K562 (cell line): ENCODE measurements around the gene HOXA9. TPM values are rescaled to one million over a fixed set of nuclear protein-coding genes. Genes with fewer than 3 reads are reported as not detected.

Source experiments
- ATAC-seq: fragments of 200-7000 bp; cut with Tn5 transposase; 3 replicates; pipeline ENCODE4 v1.9.1; 2020; ENCODE audit warnings: moderate library complexity
- BruUV-seq: library from RNA; stranded (reverse); fragments of 400-500 nt; replicated peaks from 2 replicates; lab custom pipeline; 2021; lab: Mats Ljungman, UMichigan
- CTCF ChIA-PET: fragments of 300-600 bp; formaldehyde crosslinking; extraction: SDS; loops from one replicate; lab custom pipeline; 2021; ENCODE audit warnings: low intra/inter-chr PET ratio; lab: Yijun Ruan, JAX
- POLR2A ChIA-PET: fragments of 300-600, 350-650 bp; sonication (Branson Sonifier 250); formaldehyde crosslinking; extraction: SDS; loops from one replicate; lab custom pipeline; 2021; ENCODE audit warnings: antibody characterized with exemption, inconsistent platforms; lab: Yijun Ruan, JAX
- DNase-seq, 4 experiments: peaks; one replicate each; pipeline versions ENCODE4 v3.0.0 to v3.0.0-alpha.2; 2011 to 2018; ENCODE audit warnings: low spot score in 3 of 4, mixed read lengths in 3 of 4; ENCODE audit errors: extremely low read depth in 1 of 4
- FAIRE-seq: peaks from 2 replicates; lab custom pipeline; 2011; peaks lifted over from hg19 to GRCh38; lab: Jason Lieb, UNC
- H2AFZ ChIP-seq: 2 replicates; pipeline ENCODE4 v1.6.0; 2011; ENCODE audit warnings: low read depth, low read length, control low read depth, inconsistent platforms
- H3K27ac ChIP-seq: fragments of 200-600 bp; 3 replicates; pipeline ENCODE4 v1.8.0; 2011; ENCODE audit warnings: low read depth, mild to moderate bottlenecking, control low read depth, inconsistent platforms, low read length, moderate library complexity, mixed read lengths; ENCODE audit errors: extremely low read depth
- H3K27me3 ChIP-seq, 2 experiments: fragments of 300-600 bp in 1 of 2; 2 replicates in 1 of 2; 3 replicates in 1 of 2; pipeline versions ENCODE4 v1.6.0 to v1.8.0; 2011; ENCODE audit warnings: inconsistent platforms in 2 of 2, low read length in 2 of 2, mild to moderate bottlenecking in 1 of 2, mixed read lengths in 1 of 2, moderate library complexity in 1 of 2; ENCODE audit not compliant: control insufficient read depth in 2 of 2, insufficient read depth in 2 of 2
- H3K36me3 ChIP-seq: fragments of 300-600 bp; 3 replicates; pipeline ENCODE4 v1.8.0; 2011; ENCODE audit warnings: mild to moderate bottlenecking, low read length, inconsistent platforms; ENCODE audit not compliant: control insufficient read depth, insufficient read depth
- H3K4me1 ChIP-seq, 2 experiments: fragments of 200-600 bp in 1 of 2; replicated peaks in 1 of 2; 2 replicates in 1 of 2; 3 replicates in 1 of 2; pipeline versions ENCODE4 v1.5.1 to v1.8.0; 2011; ENCODE audit warnings: inconsistent platforms in 2 of 2, low read length in 2 of 2, mild to moderate bottlenecking in 1 of 2, mixed read lengths in 1 of 2, moderate library complexity in 1 of 2; ENCODE audit not compliant: control insufficient read depth in 2 of 2, insufficient read depth in 2 of 2
- H3K4me2 ChIP-seq: 2 replicates; pipeline ENCODE4 v1.6.1; 2011; ENCODE audit warnings: low read length, control low read depth, inconsistent platforms, mixed read lengths; ENCODE audit not compliant: insufficient read depth
- H3K4me3 ChIP-seq: fragments of 200-600 bp; sonication (generic), shearing (Covaris generic); 2 replicates; pipeline ENCODE4 v1.5.1; 2016; ENCODE audit warnings: control low read depth, inconsistent platforms
- H3K79me2 ChIP-seq: fragments of 200-600 bp; 3 replicates; pipeline ENCODE4 v1.8.0; 2011; ENCODE audit warnings: low read length, inconsistent platforms; ENCODE audit not compliant: control insufficient read depth, insufficient read depth
- H3K9ac ChIP-seq, 2 experiments: 2 replicates each; pipeline versions ENCODE4 v1.6.0 to v1.6.1; 2011; ENCODE audit warnings: low read depth in 2 of 2, low read length in 2 of 2, control low read depth in 1 of 2, inconsistent platforms in 1 of 2, mild to moderate bottlenecking in 1 of 2, mixed read lengths in 1 of 2; ENCODE audit not compliant: insufficient read depth in 1 of 2
- H3K9me1 ChIP-seq: one replicate; pipeline ENCODE4 v1.6.0; 2011; ENCODE audit warnings: inconsistent platforms, mild to moderate bottlenecking, low read length, moderate library complexity; ENCODE audit not compliant: control insufficient read depth, insufficient read depth
- H3K9me3 ChIP-seq: replicated peaks from 2 replicates; pipeline ENCODE4 v1.5.1; 2011; ENCODE audit warnings: low read depth, low read length, inconsistent platforms; ENCODE audit not compliant: control insufficient read depth, insufficient read depth
- H4K20me1 ChIP-seq: replicated peaks from 2 replicates; pipeline ENCODE4 v1.6.1; 2011; ENCODE audit warnings: low read length, inconsistent platforms, mixed read lengths; ENCODE audit not compliant: control insufficient read depth, insufficient read depth
- CHD1 ChIP-seq: fragments of 200-600 bp; sonication (generic); IDR thresholded peaks from one replicate; pipeline ENCODE4 v1.6.1; 2012; ENCODE audit warnings: mild to moderate bottlenecking, moderate library complexity, low read length, inconsistent platforms
- CREB5 ChIP-seq: fragments of 250-450 bp; sonication (Bioruptor Pico); IDR thresholded peaks from 2 replicates; pipeline ENCODE4 v1.5.0; 2020; ENCODE audit warnings: mild to moderate bottlenecking
- ELF2 ChIP-seq: fragments of 250-450 bp; sonication (Bioruptor Pico); IDR thresholded peaks from 2 replicates; pipeline ENCODE4 v1.5.0; 2021; ENCODE audit warnings: mild to moderate bottlenecking
- HNRNPLL ChIP-seq: fragments of 200-400 bp; formaldehyde crosslinking; IDR thresholded peaks from 2 replicates; pipeline ENCODE4 v1.6.1; 2017; ENCODE audit warnings: low read length, low read depth, mild to moderate bottlenecking; ENCODE audit not compliant: poor library complexity, severe bottlenecking
- POLR2H ChIP-seq: IDR thresholded peaks from 2 replicates; pipeline ENCODE4 v1.6.1; 2016; ENCODE audit warnings: missing genetic modification characterization, low read depth, mild to moderate bottlenecking, control low read depth, missing compliant biosample characterization, moderate library complexity
- PURB ChIP-seq: sonication (generic); formaldehyde crosslinking; IDR thresholded peaks from 2 replicates; pipeline ENCODE4 v1.9.0; 2021; ENCODE audit warnings: low read depth, mild to moderate bottlenecking, missing genetic modification reagents
- TARDBP ChIP-seq: fragments of 450-650 bp; IDR thresholded peaks from 2 replicates; pipeline ENCODE4 v1.6.1; 2016
- TFE3 ChIP-seq: fragments of 450-650 bp; formaldehyde crosslinking; IDR thresholded peaks from 2 replicates; pipeline ENCODE4 v1.4.0; 2020; ENCODE audit warnings: mild to moderate bottlenecking, mixed read lengths
- ZBTB34 ChIP-seq: fragments of 250-450 bp; sonication (Bioruptor Pico); IDR thresholded peaks from 2 replicates; pipeline ENCODE4 v1.8.0; 2021; ENCODE audit warnings: mild to moderate bottlenecking, moderate library complexity
- ZNF274 ChIP-seq: IDR thresholded peaks from 2 replicates; pipeline ENCODE4 v1.6.1; 2011; ENCODE audit warnings: low read depth, mild to moderate bottlenecking, low read length, moderate library complexity, borderline replicate concordance
- ZNF717 ChIP-seq: fragments of 250-450 bp; sonication (Bioruptor Pico); IDR thresholded peaks from 2 replicates; pipeline ENCODE4 v1.5.0; 2021
- ZNF79 ChIP-seq: fragments of 250-450 bp; sonication (Bioruptor Pico); IDR thresholded peaks from 2 replicates; pipeline ENCODE4 v1.4.0; 2020; ENCODE audit warnings: low read depth, mild to moderate bottlenecking, moderate library complexity
- WGBS: fragments of 100-300 bp; shearing (Covaris generic); methylation state at CpG from one replicate; pipeline ENCODE4 v1.1.6; 2016; ENCODE audit warnings: low coverage, mixed read lengths; ENCODE audit not compliant: insufficient coverage; ENCODE audit errors: missing lambda C conversion rate; 5-methylcytosine and 5-hydroxymethylcytosine counted together
- in situ Hi-C: fragments of 300-500 bp; cut with MboI; formaldehyde crosslinking; loops from 4 replicates; pipeline ENCODE4 v1.15.0; 2018; ENCODE audit warnings: inconsistent platforms, mixed read lengths
- intact Hi-C: fragments of 100-400 bp; cut with micrococcal nuclease; formaldehyde crosslinking; loops from 2 replicates; pipeline ENCODE4 v1.14.2; 2022
- polyA plus RNA-seq, 8 experiments: library from polyadenylated mRNA; depleted of rRNA in 4 of 8; stranded (reverse) in 5 of 8; unstranded in 3 of 8; fragments of >200 nt; fragmentation: Nextera tagmentation in 2 of 8; fragmentation: Illumina TruSeq in 1 of 8; extraction: Ambion mirVana in 2 of 8; extraction: Trizol in 1 of 8; gene quantifications; 2 replicates each; pipeline versions ENCODE4 v1.2.1 to v1.2.3, GENCODE V29; 2011 to 2014; ENCODE audit warnings: inconsistent platforms in 1 of 8, missing spikeins in 1 of 8
- total RNA-seq, 7 experiments: library from RNA; depleted of rRNA in 6 of 7; stranded (reverse); fragments of >200 nt in 6 of 7; fragmentation: Illumina TruSeq in 2 of 7; extraction: Trizol in 2 of 7; gene quantifications; 2 replicates each; pipeline versions ENCODE4 v1.2.1 to v1.2.3, GENCODE V29; 2011 to 2021; ENCODE audit warnings: low replicate concordance in 1 of 7

HOXA9 gene
- total and polyA plus RNA-seq, 9 of the 15 experiments (the other 6 are each of a cell fraction or from before 2014, with no cell fraction given): not detected

GRCh38 chr7:27208998-27209397, 43.7 kb upstream of the HOXA9 start (continued):
- no peak for TF ChIP-seq TARDBP
- TF ChIP-seq TFE3: no peak

- in situ Hi-C loops: loop anchor here (10.0 kb wide), 2 partner anchors 367 to 567 kb away; no protein-coding TSS in a partner anchor
- no peaks in the 10 kb centered on the region for H3K79me2 ChIP-seq
- intact Hi-C loops: no loop called here
Measured at GRCh38 chr7:27207348-27207985, 42.1 kb upstream of the HOXA9 start.

More at GRCh38 chr7:27207348-27207985, 42.1 kb upstream of the HOXA9 start:
- peaks cover 40 to 67% of the 10 kb centered on the region in 2 experiments for H3K27me3 ChIP-seq
- CTCF ChIA-PET: no interaction called here
- POLR2A ChIA-PET: no interaction called here
- no peak overlapping the region for H3K4me2 ChIP-seq
- peaks cover 9% of the 10 kb centered on the region; the same call in 1 of the 2 replicates for H4K20me1 ChIP-seq
- H3K9ac ChIP-seq: no peak overlapping the region
- FAIRE-seq: no peak
- no peak overlapping the region for H2AFZ ChIP-seq
- no peaks in the 10 kb centered on the region for H3K36me3 ChIP-seq
- no peaks in the 10 kb centered on the region for H3K9me1 ChIP-seq
- ATAC-seq: no peak
- TF ChIP-seq ZNF717 (CRISPR knock-in tag) (no peak), POLR2H (no peak), PURB (no peak), HNRNPLL (no peak), ELF2 (CRISPR knock-in tag) (no peak), CREB5 (CRISPR knock-in tag) (no peak), ZNF79 (CRISPR knock-in tag) (no peak), ZBTB34 (CRISPR knock-in tag) (no peak), ZNF274 (no peak), CHD1 (no peak)
- no TSS peak for BruUV-seq
- H3K4me1 ChIP-seq: peaks cover 0 to 9% of the 10 kb centered on the region in 2 experiments; a peak in 2 of 5 replicates
- no peaks in the 10 kb centered on the region for H3K9me3 ChIP-seq
- H3K4me3 ChIP-seq: no peak overlapping the region
- 2% methylated on average over 7 of the region's 7 CpGs for WGBS
- DNase-seq: no peak
- H3K27ac ChIP-seq: no peak overlapping the region
